IPS-NIHi7 (cell line): ENCODE measurements around the gene FKBP4.

Experiments used
- DNase-seq: peaks from one replicate; pipeline ENCODE4 v3.0.0; 2012; ENCODE audit warnings: mixed read lengths; ENCODE audit errors: extremely low spot score

Gene FKBP4

GRCh38 chr12:2853626-2854025 lies 58.9 kb downstream of the FKBP4 start:
- DNase-seq = peak; percentile 97
